ENCODE measurements around the gene ZNF280C.

DNA sequence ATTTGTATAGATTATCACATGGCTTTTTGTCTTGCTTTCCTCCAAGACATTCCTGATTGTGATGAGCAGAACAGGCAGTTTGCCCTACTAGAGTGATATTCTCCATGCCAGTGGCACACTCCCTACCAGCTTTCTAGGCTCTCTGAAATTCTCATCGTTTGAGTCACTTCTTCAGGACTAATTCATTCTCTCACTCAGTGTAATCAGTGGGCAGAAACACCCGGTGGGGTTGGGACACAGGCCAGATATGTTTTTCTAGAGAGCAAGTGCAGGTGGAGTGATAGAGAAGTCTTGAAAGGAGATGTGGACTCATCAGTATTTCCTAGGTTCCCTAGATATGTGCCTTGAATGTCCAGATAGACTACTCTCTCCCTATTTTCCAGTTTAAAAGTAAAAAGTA, 83.8 kb downstream of the ZNF280C start:
- TF ChIP-seq POLR2A (IDR thresholded peaks at IDR 0.05; ENCODE audit: low read depth, low read length) (no peak), POU2F2 (IDR thresholded peaks at IDR 0.05; ENCODE audit: low read depth, low read length) (no peak), POLR2AphosphoS5 (IDR thresholded peaks at IDR 0.05; ENCODE audit: low read depth, low read length) (no peak), TAF1 (IDR thresholded peaks at IDR 0.05; ENCODE audit: low read depth, low read length) (no peak), SPI1 (IDR thresholded peaks at IDR 0.05; ENCODE audit: low read depth, low read length) (no peak)

Measured in GM12891 (cell line).